ENCODE data around the gene CPHXL. TPM values are rescaled to one million over a fixed set of nuclear protein-coding genes. Genes with fewer than 3 reads are reported as not detected.

CPHXL gene
- total RNA-seq, 1 experiment from 2014 or later: not detected

GRCh38 chr16:75695708-75696107, 30.6 kb downstream of the CPHXL start:
- Histone ChIP-seq H3K9me3 (ENCODE audit: control insufficient read depth, insufficient read depth, low read depth, low read length) (no peaks in the 10 kb centered on the region), H3K27me3 (ENCODE audit: control insufficient read depth, insufficient read depth, low read length) (no peaks in the 10 kb centered on the region), H3K4me3 (ENCODE audit: low read depth in 2 of 2, low read length in 2 of 2) (no peak overlapping the region), H3K4me1 (ENCODE audit: control insufficient read depth, insufficient read depth, low read length) (no peaks in the 10 kb centered on the region), H3K27ac (ENCODE audit: low read length) (no peak overlapping the region), H3K36me3 (ENCODE audit: control insufficient read depth, insufficient read depth, low read length) (no peaks in the 10 kb centered on the region)
- intact Hi-C loops (cut with micrococcal nuclease; ENCODE audit: unreplicated experiment): no loop called here
- DNase-seq (ENCODE audit: low read depth, low spot score) (no peak), ATAC-seq (no peak)
- POLR2A ChIA-PET: no interaction called here
- no TSS peak for BruUV-seq (replicated peaks)
- in situ Hi-C loops (cut with HindIII; ENCODE audit: low pct_unique_long_range_greater_than_20kb, low sequenced_read_pairs): no loop called here
- TF ChIP-seq REST (IDR thresholded peaks at IDR 0.05; ENCODE audit: insufficient read depth in 1 of 2, low read depth in 2 of 2, low read length in 1 of 2) (no peak), CTCF (IDR thresholded peaks at IDR 0.05) (peak; percentile 22), TCF7L2 (IDR thresholded peaks at IDR 0.05; ENCODE audit: low read depth, low read length) (no peak)
- CTCF ChIA-PET: no interaction called here

- H3K27me3 ChIP-seq (ENCODE audit: control insufficient read depth, insufficient read depth, low read length): no peaks in the 10 kb centered on the region
- in situ Hi-C loops (cut with HindIII; ENCODE audit: low pct_unique_long_range_greater_than_20kb, low sequenced_read_pairs): no loop called here
- H3K9me3 ChIP-seq (ENCODE audit: control insufficient read depth, insufficient read depth, low read depth, low read length): no peaks in the 10 kb centered on the region
- H3K36me3 ChIP-seq (ENCODE audit: control insufficient read depth, insufficient read depth, low read length): no peaks in the 10 kb centered on the region
- H3K27ac ChIP-seq (ENCODE audit: low read length): no peak overlapping the region
- no peak overlapping the region for H3K4me3 ChIP-seq (ENCODE audit: low read depth in 2 of 2, low read length in 2 of 2)
- intact Hi-C loops (cut with micrococcal nuclease; ENCODE audit: unreplicated experiment): no loop called here
- CTCF ChIA-PET: no interaction called here
- H3K4me1 ChIP-seq (ENCODE audit: control insufficient read depth, insufficient read depth, low read length): no peaks in the 10 kb centered on the region
- DNase-seq (ENCODE audit: low read depth, low spot score) (no peak), ATAC-seq (no peak)
- TF ChIP-seq SIN3A (IDR thresholded peaks at IDR 0.05; ENCODE audit: borderline replicate concordance, insufficient read depth, low read depth, low read length) (no peak), REST (IDR thresholded peaks at IDR 0.05; ENCODE audit: insufficient read depth in 1 of 2, low read depth in 2 of 2, low read length in 1 of 2) (no peak), CTCF (IDR thresholded peaks at IDR 0.05) (no peak), POLR2AphosphoS5 (IDR thresholded peaks at IDR 0.05; ENCODE audit: low read depth, low read length) (no peak), TCF7L2 (IDR thresholded peaks at IDR 0.05; ENCODE audit: low read depth, low read length) (no peak)
- no TSS peak for BruUV-seq (replicated peaks)
- POLR2A ChIA-PET: no interaction called here
Measured at GRCh38 chr16:75687361-75687760, 38.9 kb downstream of the CPHXL start.
